ENCODE results near the gene RIC1.
"Not testable (repeated sequence)": the region's sequence is repeated elsewhere in the genome, so short reads cannot be mapped to it uniquely, and the experiment has no call there.

RIC1 gene

GRCh38 chr9:5621327-5621726 is 7.6 kb upstream of the RIC1 start:
- DNase-seq (ENCODE audit: low read depth in 2 of 2) = no peak

- DNase-seq (ENCODE audit: low read depth in 2 of 2) = no peak
These were observed 6.9 kb upstream of the RIC1 start for GRCh38 chr9:5622016-5622415.

- DNase-seq (ENCODE audit: low read depth in 2 of 2) = no peak
These were observed 4.3 kb upstream of the RIC1 start for GRCh38 chr9:5624655-5625054.

- DNase-seq (ENCODE audit: low read depth in 2 of 2) = no peak
These were observed 1.9 kb upstream of the RIC1 start for GRCh38 chr9:5626727-5627634.

- DNase-seq (ENCODE audit: low read depth in 2 of 2) = not testable (repeated sequence)
These were observed 1.2 kb upstream of the RIC1 start for GRCh38 chr9:5627686-5628085.

GRCh38 chr9:5628183-5628529 is 751 bp upstream of the RIC1 start:
- DNase-seq (ENCODE audit: low read depth in 2 of 2) = no peak

GRCh38 chr9:5629312-5630080 is 589 bp downstream of the RIC1 start:
- peak; percentile 13 for DNase-seq (ENCODE audit: low read depth in 2 of 2)

GRCh38 chr9:5630081-5630507 is 1.2 kb downstream of the RIC1 start:
- DNase-seq (ENCODE audit: low read depth in 2 of 2) = no peak

- no peak for DNase-seq (ENCODE audit: low read depth in 2 of 2)
These were observed 2.1 kb downstream of the RIC1 start for GRCh38 chr9:5631026-5631425.

GRCh38 chr9:5632540-5632939 is 3.6 kb downstream of the RIC1 start:
- DNase-seq (ENCODE audit: low read depth in 2 of 2) = no peak

GRCh38 chr9:5633243-5633642 is 4.3 kb downstream of the RIC1 start:
- no peak for DNase-seq (ENCODE audit: low read depth in 2 of 2)

- DNase-seq (ENCODE audit: low read depth in 2 of 2) = no peak
These were observed 6.5 kb downstream of the RIC1 start for GRCh38 chr9:5635390-5635789.

- DNase-seq (ENCODE audit: low read depth in 2 of 2) = no peak
These were observed 10.9 kb downstream of the RIC1 start for GRCh38 chr9:5639816-5640215.

- DNase-seq (ENCODE audit: low read depth in 2 of 2) = no peak
These were observed 13.3 kb downstream of the RIC1 start for GRCh38 chr9:5642170-5642569.

- DNase-seq (ENCODE audit: low read depth in 2 of 2) = no peak
These were observed 14.2 kb downstream of the RIC1 start for GRCh38 chr9:5643005-5643624.

- no peak for DNase-seq (ENCODE audit: low read depth in 2 of 2)
These were observed 15.6 kb downstream of the RIC1 start for GRCh38 chr9:5644501-5644900.

- no peak for DNase-seq (ENCODE audit: low read depth in 2 of 2)
These were observed 17.2 kb downstream of the RIC1 start for GRCh38 chr9:5646116-5646515.

GRCh38 chr9:5650356-5651105 is 21.6 kb downstream of the RIC1 start:
- no peak for DNase-seq (ENCODE audit: low read depth in 2 of 2)

- DNase-seq (ENCODE audit: low read depth in 2 of 2) = no peak
These were observed 22.3 kb downstream of the RIC1 start for GRCh38 chr9:5651246-5651645.

- DNase-seq (ENCODE audit: low read depth in 2 of 2) = no peak
These were observed 23.9 kb downstream of the RIC1 start for GRCh38 chr9:5652821-5653220.

- DNase-seq (ENCODE audit: low read depth in 2 of 2) = not testable (repeated sequence)
These were observed 33.9 kb downstream of the RIC1 start for GRCh38 chr9:5662804-5663203.

- DNase-seq (ENCODE audit: low read depth in 2 of 2) = no peak
These were observed 36.2 kb downstream of the RIC1 start for GRCh38 chr9:5665059-5665458.

All from activated CD8-positive, alpha-beta memory T cell treated with anti-CD3 and anti-CD28 coated beads for 4 hours (primary cell).